ENCODE measurements around the gene CD2BP2. TPM values are rescaled to one million over a fixed set of nuclear protein-coding genes. Genes with fewer than 3 reads are reported as not detected.

Gene CD2BP2
- total and polyA plus RNA-seq, 2 of the 13 experiments (the other 11 are each of a cell fraction or from before 2014, with no cell fraction given), result 24.9 to 54.6 TPM

DNA sequence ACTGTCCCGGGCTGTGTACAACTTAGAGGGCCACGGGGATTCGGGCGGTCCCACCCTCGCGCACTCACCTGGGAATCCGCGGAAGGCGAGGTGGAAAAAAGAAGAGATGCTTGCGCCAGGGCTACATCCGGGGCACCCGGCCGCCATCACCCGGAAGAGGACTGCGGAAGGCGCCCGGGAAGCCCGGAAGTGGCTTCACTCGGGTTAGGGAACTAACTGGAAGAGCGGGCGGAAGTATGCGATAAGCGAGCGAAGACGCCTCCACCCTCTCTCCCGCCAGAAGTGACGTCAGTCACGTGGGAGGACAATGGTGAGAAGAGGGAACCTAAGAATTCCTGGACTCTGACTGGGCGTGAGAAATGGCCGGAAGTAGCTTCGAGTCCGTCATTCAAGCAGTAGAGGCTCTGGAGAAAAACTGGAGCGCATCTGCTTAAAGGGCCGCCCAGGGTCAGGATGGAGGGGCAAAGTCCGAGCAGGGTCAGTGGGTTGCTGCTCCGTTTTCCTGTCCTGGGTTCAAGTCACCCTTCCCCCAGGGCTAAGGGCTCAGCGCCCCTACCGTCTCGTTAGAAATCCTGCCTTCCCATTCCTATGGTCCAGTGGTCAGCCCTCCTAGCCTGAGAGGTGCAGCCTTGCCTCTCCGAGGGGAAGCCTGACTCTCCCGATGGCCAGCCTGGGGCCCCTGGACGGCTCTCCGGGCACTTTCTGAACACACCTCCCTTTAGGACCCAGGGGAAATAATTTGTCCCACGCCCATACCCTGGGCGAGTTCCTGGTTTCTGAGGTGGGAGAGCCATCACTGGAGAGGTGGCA, at the start of gene CD2BP2 (continued):
- TF ChIP-seq, protein P1, sequence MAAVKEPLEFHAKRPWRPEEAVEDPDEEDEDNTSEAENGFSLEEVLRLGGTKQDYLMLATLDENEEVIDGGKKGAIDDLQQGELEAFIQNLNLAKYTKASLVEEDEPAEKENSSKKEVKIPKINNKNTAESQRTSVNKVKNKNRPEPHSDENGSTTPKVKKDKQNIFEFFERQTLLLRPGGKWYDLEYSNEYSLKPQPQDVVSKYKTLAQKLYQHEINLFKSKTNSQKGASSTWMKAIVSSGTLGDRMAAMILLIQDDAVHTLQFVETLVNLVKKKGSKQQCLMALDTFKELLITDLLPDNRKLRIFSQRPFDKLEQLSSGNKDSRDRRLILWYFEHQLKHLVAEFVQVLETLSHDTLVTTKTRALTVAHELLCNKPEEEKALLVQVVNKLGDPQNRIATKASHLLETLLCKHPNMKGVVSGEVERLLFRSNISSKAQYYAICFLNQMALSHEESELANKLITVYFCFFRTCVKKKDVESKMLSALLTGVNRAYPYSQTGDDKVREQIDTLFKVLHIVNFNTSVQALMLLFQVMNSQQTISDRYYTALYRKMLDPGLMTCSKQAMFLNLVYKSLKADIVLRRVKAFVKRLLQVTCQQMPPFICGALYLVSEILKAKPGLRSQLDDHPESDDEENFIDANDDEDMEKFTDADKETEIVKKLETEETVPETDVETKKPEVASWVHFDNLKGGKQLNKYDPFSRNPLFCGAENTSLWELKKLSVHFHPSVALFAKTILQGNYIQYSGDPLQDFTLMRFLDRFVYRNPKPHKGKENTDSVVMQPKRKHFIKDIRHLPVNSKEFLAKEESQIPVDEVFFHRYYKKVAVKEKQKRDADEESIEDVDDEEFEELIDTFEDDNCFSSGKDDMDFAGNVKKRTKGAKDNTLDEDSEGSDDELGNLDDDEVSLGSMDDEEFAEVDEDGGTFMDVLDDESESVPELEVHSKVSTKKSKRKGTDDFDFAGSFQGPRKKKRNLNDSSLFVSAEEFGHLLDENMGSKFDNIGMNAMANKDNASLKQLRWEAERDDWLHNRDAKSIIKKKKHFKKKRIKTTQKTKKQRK (IDR thresholded peaks at IDR 0.05; ENCODE audit: low read length), result no peak
- TF ChIP-seq CENPT (CRISPR knock-in tag; IDR thresholded peaks at IDR 0.05; ENCODE audit: low read depth), result 0 out of 2 replicates have a peak, but pooled peaks have one; percentile 13
- TF ChIP-seq, protein P2, sequence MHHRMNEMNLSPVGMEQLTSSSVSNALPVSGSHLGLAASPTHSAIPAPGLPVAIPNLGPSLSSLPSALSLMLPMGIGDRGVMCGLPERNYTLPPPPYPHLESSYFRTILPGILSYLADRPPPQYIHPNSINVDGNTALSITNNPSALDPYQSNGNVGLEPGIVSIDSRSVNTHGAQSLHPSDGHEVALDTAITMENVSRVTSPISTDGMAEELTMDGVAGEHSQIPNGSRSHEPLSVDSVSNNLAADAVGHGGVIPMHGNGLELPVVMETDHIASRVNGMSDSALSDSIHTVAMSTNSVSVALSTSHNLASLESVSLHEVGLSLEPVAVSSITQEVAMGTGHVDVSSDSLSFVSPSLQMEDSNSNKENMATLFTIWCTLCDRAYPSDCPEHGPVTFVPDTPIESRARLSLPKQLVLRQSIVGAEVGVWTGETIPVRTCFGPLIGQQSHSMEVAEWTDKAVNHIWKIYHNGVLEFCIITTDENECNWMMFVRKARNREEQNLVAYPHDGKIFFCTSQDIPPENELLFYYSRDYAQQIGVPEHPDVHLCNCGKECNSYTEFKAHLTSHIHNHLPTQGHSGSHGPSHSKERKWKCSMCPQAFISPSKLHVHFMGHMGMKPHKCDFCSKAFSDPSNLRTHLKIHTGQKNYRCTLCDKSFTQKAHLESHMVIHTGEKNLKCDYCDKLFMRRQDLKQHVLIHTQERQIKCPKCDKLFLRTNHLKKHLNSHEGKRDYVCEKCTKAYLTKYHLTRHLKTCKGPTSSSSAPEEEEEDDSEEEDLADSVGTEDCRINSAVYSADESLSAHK (CRISPR knock-in tag; IDR thresholded peaks at IDR 0.05; ENCODE audit: borderline replicate concordance), result peak; percentile 83; the same call in 1 of the 2 replicates
- peak; percentile 93 for TF ChIP-seq CHD4 (IDR thresholded peaks at IDR 0.05; ENCODE audit: borderline replicate concordance, low read length)
- peak; percentile 50; the same call in 1 of the 2 replicates for TF ChIP-seq RXRA (CRISPR knock-in tag; IDR thresholded peaks at IDR 0.05)
- TF ChIP-seq ZSCAN12 (CRISPR knock-in tag; IDR thresholded peaks at IDR 0.05), result peak; percentile 14; the same call in 1 of the 2 replicates
- peak; percentile 38 for TF ChIP-seq ZNF264 (CRISPR knock-in tag; IDR thresholded peaks at IDR 0.05)
- TF ChIP-seq, protein P3, sequence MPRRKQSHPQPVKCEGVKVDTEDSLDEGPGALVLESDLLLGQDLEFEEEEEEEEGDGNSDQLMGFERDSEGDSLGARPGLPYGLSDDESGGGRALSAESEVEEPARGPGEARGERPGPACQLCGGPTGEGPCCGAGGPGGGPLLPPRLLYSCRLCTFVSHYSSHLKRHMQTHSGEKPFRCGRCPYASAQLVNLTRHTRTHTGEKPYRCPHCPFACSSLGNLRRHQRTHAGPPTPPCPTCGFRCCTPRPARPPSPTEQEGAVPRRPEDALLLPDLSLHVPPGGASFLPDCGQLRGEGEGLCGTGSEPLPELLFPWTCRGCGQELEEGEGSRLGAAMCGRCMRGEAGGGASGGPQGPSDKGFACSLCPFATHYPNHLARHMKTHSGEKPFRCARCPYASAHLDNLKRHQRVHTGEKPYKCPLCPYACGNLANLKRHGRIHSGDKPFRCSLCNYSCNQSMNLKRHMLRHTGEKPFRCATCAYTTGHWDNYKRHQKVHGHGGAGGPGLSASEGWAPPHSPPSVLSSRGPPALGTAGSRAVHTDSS (CRISPR knock-in tag; conservative IDR thresholded peaks at IDR 0.05), result 0 out of 2 replicates have a peak, but pooled peaks have one; percentile 23
- TF ChIP-seq KDM3A (CRISPR knock-in tag; IDR thresholded peaks at IDR 0.05; ENCODE audit: low read depth), result no peak; the same call in 1 of the 2 replicates
- peak; percentile 100 for TF ChIP-seq ELF4 (CRISPR knock-in tag; IDR thresholded peaks at IDR 0.05; ENCODE audit: borderline replicate concordance)
- TF ChIP-seq, protein P4, sequence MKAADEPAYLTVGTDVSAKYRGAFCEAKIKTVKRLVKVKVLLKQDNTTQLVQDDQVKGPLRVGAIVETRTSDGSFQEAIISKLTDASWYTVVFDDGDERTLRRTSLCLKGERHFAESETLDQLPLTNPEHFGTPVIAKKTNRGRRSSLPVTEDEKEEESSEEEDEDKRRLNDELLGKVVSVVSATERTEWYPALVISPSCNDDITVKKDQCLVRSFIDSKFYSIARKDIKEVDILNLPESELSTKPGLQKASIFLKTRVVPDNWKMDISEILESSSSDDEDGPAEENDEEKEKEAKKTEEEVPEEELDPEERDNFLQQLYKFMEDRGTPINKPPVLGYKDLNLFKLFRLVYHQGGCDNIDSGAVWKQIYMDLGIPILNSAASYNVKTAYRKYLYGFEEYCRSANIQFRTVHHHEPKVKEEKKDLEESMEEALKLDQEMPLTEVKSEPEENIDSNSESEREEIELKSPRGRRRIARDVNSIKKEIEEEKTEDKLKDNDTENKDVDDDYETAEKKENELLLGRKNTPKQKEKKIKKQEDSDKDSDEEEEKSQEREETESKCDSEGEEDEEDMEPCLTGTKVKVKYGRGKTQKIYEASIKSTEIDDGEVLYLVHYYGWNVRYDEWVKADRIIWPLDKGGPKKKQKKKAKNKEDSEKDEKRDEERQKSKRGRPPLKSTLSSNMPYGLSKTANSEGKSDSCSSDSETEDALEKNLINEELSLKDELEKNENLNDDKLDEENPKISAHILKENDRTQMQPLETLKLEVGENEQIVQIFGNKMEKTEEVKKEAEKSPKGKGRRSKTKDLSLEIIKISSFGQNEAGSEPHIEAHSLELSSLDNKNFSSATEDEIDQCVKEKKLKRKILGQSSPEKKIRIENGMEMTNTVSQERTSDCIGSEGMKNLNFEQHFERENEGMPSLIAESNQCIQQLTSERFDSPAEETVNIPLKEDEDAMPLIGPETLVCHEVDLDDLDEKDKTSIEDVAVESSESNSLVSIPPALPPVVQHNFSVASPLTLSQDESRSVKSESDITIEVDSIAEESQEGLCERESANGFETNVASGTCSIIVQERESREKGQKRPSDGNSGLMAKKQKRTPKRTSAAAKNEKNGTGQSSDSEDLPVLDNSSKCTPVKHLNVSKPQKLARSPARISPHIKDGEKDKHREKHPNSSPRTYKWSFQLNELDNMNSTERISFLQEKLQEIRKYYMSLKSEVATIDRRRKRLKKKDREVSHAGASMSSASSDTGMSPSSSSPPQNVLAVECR (CRISPR knock-in tag; IDR thresholded peaks at IDR 0.05; ENCODE audit: borderline replicate concordance), result peak; percentile 96
- TF ChIP-seq BRD4 (CRISPR knock-in tag; IDR thresholded peaks at IDR 0.05), result peak; percentile 24
- TF ChIP-seq, protein P5, sequence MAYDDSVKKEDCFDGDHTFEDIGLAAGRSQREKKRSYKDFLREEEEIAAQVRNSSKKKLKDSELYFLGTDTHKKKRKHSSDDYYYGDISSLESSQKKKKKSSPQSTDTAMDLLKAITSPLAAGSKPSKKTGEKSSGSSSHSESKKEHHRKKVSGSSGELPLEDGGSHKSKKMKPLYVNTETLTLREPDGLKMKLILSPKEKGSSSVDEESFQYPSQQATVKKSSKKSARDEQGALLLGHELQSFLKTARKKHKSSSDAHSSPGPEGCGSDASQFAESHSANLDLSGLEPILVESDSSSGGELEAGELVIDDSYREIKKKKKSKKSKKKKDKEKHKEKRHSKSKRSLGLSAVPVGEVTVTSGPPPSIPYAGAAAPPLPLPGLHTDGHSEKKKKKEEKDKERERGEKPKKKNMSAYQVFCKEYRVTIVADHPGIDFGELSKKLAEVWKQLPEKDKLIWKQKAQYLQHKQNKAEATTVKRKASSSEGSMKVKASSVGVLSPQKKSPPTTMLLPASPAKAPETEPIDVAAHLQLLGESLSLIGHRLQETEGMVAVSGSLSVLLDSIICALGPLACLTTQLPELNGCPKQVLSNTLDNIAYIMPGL (CRISPR knock-in tag; IDR thresholded peaks at IDR 0.05; ENCODE audit: borderline replicate concordance in 1 of 2, low read depth in 1 of 2), result peak; percentile 81 to 89
